Liver (tissue), 9 donors: ENCODE measurements around the gene MED20. TPM values are rescaled to one million over a fixed set of nuclear protein-coding genes. Genes with fewer than 3 reads are reported as not detected.

Source experiments
- DNase-seq: peaks from one replicate; pipeline ENCODE4 v3.0.0-alpha.2; 2017; ENCODE audit warnings: low spot score
- H3K27ac ChIP-seq, 2 donors: one replicate each; pipeline ENCODE4 v1.7.0; 2013; ENCODE audit warnings: inconsistent platforms in 2 of 2, low read length in 2 of 2, control low read depth in 1 of 2, low read depth in 1 of 2, mild to moderate bottlenecking in 1 of 2
- H3K27me3 ChIP-seq, 4 donors: one replicate each; pipeline versions ENCODE4 v1.6.1 to v1.7.0; 2013; ENCODE audit warnings: low read length in 3 of 4, inconsistent platforms in 1 of 4, mild to moderate bottlenecking in 1 of 4, moderate library complexity in 1 of 4; ENCODE audit not compliant: control insufficient read depth in 4 of 4, insufficient read depth in 4 of 4
- H3K36me3 ChIP-seq, 4 donors: one replicate each; pipeline versions ENCODE4 v1.6.1 to v1.7.0; 2013; ENCODE audit warnings: low read length in 3 of 4, mild to moderate bottlenecking in 3 of 4, low read depth in 1 of 4, moderate library complexity in 1 of 4; ENCODE audit not compliant: control insufficient read depth in 4 of 4, insufficient read depth in 3 of 4
- H3K4me1 ChIP-seq, 4 donors: one replicate each; pipeline versions ENCODE4 v1.6.1 to v1.7.0; 2013; ENCODE audit warnings: low read length in 3 of 4, mild to moderate bottlenecking in 3 of 4, moderate library complexity in 1 of 4; ENCODE audit not compliant: control insufficient read depth in 4 of 4, insufficient read depth in 4 of 4
- H3K4me3 ChIP-seq, 3 donors: one replicate each; pipeline versions ENCODE4 v1.6.1 to v1.7.0; 2013; ENCODE audit warnings: low read length in 3 of 3, control low read depth in 1 of 3, low read depth in 1 of 3, mild to moderate bottlenecking in 1 of 3
- H3K9ac ChIP-seq, 2 donors: one replicate each; pipeline ENCODE4 v1.7.0; 2013; ENCODE audit warnings: low read length in 2 of 2, mild to moderate bottlenecking in 2 of 2, moderate library complexity in 2 of 2, control low read depth in 1 of 2, low read depth in 1 of 2
- H3K9me3 ChIP-seq, 4 donors: one replicate each; pipeline versions ENCODE4 v1.6.1 to v1.7.0; 2013; ENCODE audit warnings: low read length in 3 of 4; ENCODE audit not compliant: control insufficient read depth in 4 of 4
- ATF3 ChIP-seq: IDR thresholded peaks from 2 replicates; pipeline ENCODE4 v1.6.1; 2016; ENCODE audit warnings: antibody characterized with exemption
- EGR1 ChIP-seq, 2 donors: IDR thresholded peaks; 2 replicates each; pipeline ENCODE4 v1.6.1; 2016 to 2018; ENCODE audit warnings: antibody characterized with exemption in 2 of 2, low read depth in 2 of 2
- FOXA1 ChIP-seq: IDR thresholded peaks from 2 replicates; pipeline ENCODE4 v1.6.1; 2016; ENCODE audit warnings: antibody characterized with exemption
- FOXA2 ChIP-seq: IDR thresholded peaks from 2 replicates; pipeline ENCODE4 v1.6.1; 2016; ENCODE audit warnings: antibody characterized with exemption
- GABPA ChIP-seq, 2 donors: IDR thresholded peaks in 1 of 2; conservative IDR thresholded peaks in 1 of 2; 2 replicates each; pipeline ENCODE4 v1.6.1; 2016; ENCODE audit warnings: antibody characterized with exemption in 2 of 2, mild to moderate bottlenecking in 1 of 2, moderate library complexity in 1 of 2
- HNF4A ChIP-seq, 2 donors: conservative IDR thresholded peaks; 2 replicates each; pipeline ENCODE4 v1.6.1; 2016; ENCODE audit warnings: antibody characterized with exemption in 2 of 2, mild to moderate bottlenecking in 2 of 2
- HNF4G ChIP-seq: IDR thresholded peaks from 2 replicates; pipeline ENCODE4 v1.6.1; 2016; ENCODE audit warnings: antibody characterized with exemption
- JUND ChIP-seq, 2 donors: IDR thresholded peaks; 2 replicates each; pipeline ENCODE4 v1.6.1; 2016; ENCODE audit warnings: antibody characterized with exemption in 2 of 2
- NR2F2 ChIP-seq: IDR thresholded peaks from 2 replicates; pipeline ENCODE4 v1.6.1; 2016; ENCODE audit warnings: antibody characterized with exemption
- RAD21 ChIP-seq, 2 donors: IDR thresholded peaks; 2 replicates each; pipeline ENCODE4 v1.6.1; 2016; ENCODE audit warnings: antibody characterized with exemption in 2 of 2, mild to moderate bottlenecking in 2 of 2
- RXRA ChIP-seq, 2 donors: IDR thresholded peaks; 2 replicates each; pipeline ENCODE4 v1.6.1; 2017 to 2018; ENCODE audit warnings: antibody characterized with exemption in 2 of 2, mild to moderate bottlenecking in 1 of 2
- SP1 ChIP-seq: IDR thresholded peaks from 2 replicates; pipeline ENCODE4 v1.6.1; 2018; ENCODE audit warnings: antibody characterized with exemption, mild to moderate bottlenecking
- TAF1 ChIP-seq: conservative IDR thresholded peaks from 2 replicates; pipeline ENCODE4 v1.6.1; 2016; ENCODE audit warnings: antibody characterized with exemption, mild to moderate bottlenecking
- YY1 ChIP-seq: IDR thresholded peaks from 2 replicates; pipeline ENCODE4 v1.6.1; 2016; ENCODE audit warnings: antibody characterized with exemption, mild to moderate bottlenecking
- ZBTB33 ChIP-seq: IDR thresholded peaks from 2 replicates; pipeline ENCODE4 v1.6.1; 2016; ENCODE audit warnings: antibody characterized with exemption
- WGBS: extraction: QIAGEN DNeasy Blood & Tissue Kit; methylation state at CpG from one replicate; pipeline ENCODE4 v1.1.7; 2013; 5-methylcytosine and 5-hydroxymethylcytosine counted together
- polyA plus RNA-seq, 2 donors: library from polyadenylated mRNA; stranded (reverse) in 1 of 2; unstranded in 1 of 2; fragments of 200-250 nt in 1 of 2; fragments of >200 nt in 1 of 2; fragmentation: Nextera tagmentation in 1 of 2; extraction: Ambion mirVana in 1 of 2; gene quantifications; one replicate each; pipeline versions ENCODE4 v1.2.1 to v1.2.3, GENCODE V29; 2013 to 2015
- total RNA-seq, 2 donors: library from RNA; depleted of rRNA; stranded (reverse); fragments of >200 nt; gene quantifications; one replicate each; pipeline ENCODE4 v1.2.3, GENCODE V29; 2014
- TF ChIP-seq, protein P1 (sequence below): IDR thresholded peaks from 2 replicates; pipeline ENCODE4 v1.6.1; 2016; ENCODE audit warnings: antibody characterized with exemption, mild to moderate bottlenecking
- TF ChIP-seq, protein P2 (sequence below): IDR thresholded peaks from 2 replicates; pipeline ENCODE4 v1.6.1; 2016; ENCODE audit warnings: antibody characterized with exemption
- TF ChIP-seq, protein P3 (sequence below): fragments of 150-350 bp; IDR thresholded peaks from 2 replicates; pipeline ENCODE4 v1.5.1; 2017; ENCODE audit warnings: improper control_type of control experiment, low read depth, low read length; ENCODE audit not compliant: missing input control
- donor health status: healthy.
- donor health status: healthy.
- donor health status: healthy.
- donor health status: healthy.
- donor health status: healthy.

Gene MED20
- total and polyA plus RNA-seq, 4 donors: 3.5 to 11.9 (median 8.6) TPM

- WGBS: 71% methylated on average over 11 of the region's 11 CpGs
- TF ChIP-seq YY1 (no peak), SP1 (no peak), FOXA1 (no peak), NR2F2 (no peak), EGR1 (IDR thresholded peaks at IDR 0.05; ENCODE audit: low read depth in 2 of 2) (no peak), FOXA2 (no peak), RXRA (IDR thresholded peaks at IDR 0.05) (no peak), RAD21 (IDR thresholded peaks at IDR 0.05) (no peak), ZBTB33 (no peak), JUND (IDR thresholded peaks at IDR 0.05) (no peak), GABPA (IDR thresholded peaks at IDR 0.05 in 1 of 2, conservative IDR thresholded peaks at IDR 0.05 in 1 of 2) (no peak)
- TF ChIP-seq, protein P1, sequence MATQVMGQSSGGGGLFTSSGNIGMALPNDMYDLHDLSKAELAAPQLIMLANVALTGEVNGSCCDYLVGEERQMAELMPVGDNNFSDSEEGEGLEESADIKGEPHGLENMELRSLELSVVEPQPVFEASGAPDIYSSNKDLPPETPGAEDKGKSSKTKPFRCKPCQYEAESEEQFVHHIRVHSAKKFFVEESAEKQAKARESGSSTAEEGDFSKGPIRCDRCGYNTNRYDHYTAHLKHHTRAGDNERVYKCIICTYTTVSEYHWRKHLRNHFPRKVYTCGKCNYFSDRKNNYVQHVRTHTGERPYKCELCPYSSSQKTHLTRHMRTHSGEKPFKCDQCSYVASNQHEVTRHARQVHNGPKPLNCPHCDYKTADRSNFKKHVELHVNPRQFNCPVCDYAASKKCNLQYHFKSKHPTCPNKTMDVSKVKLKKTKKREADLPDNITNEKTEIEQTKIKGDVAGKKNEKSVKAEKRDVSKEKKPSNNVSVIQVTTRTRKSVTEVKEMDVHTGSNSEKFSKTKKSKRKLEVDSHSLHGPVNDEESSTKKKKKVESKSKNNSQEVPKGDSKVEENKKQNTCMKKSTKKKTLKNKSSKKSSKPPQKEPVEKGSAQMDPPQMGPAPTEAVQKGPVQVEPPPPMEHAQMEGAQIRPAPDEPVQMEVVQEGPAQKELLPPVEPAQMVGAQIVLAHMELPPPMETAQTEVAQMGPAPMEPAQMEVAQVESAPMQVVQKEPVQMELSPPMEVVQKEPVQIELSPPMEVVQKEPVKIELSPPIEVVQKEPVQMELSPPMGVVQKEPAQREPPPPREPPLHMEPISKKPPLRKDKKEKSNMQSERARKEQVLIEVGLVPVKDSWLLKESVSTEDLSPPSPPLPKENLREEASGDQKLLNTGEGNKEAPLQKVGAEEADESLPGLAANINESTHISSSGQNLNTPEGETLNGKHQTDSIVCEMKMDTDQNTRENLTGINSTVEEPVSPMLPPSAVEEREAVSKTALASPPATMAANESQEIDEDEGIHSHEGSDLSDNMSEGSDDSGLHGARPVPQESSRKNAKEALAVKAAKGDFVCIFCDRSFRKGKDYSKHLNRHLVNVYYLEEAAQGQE: no peak
- DNase-seq: no peak
- Histone ChIP-seq H3K9me3 (no peaks in the 10 kb centered on the region), H3K27me3 (no peaks in the 10 kb centered on the region), H3K36me3 (peaks cover 0 to 12% (median 7%) of the 10 kb centered on the region in 4 donors), H3K4me3 (peak overlapping the region in 1 of 3 donors; percentile 6), H3K9ac (no peak overlapping the region), H3K27ac (peak overlapping the region; percentile 22 to 31), H3K4me1 (peaks cover 3 to 34% (median 20%) of the 10 kb centered on the region in 4 donors)
Observed at GRCh38 chr6:41939176-41939847, 18.4 kb upstream of the MED20 start.

DNA sequence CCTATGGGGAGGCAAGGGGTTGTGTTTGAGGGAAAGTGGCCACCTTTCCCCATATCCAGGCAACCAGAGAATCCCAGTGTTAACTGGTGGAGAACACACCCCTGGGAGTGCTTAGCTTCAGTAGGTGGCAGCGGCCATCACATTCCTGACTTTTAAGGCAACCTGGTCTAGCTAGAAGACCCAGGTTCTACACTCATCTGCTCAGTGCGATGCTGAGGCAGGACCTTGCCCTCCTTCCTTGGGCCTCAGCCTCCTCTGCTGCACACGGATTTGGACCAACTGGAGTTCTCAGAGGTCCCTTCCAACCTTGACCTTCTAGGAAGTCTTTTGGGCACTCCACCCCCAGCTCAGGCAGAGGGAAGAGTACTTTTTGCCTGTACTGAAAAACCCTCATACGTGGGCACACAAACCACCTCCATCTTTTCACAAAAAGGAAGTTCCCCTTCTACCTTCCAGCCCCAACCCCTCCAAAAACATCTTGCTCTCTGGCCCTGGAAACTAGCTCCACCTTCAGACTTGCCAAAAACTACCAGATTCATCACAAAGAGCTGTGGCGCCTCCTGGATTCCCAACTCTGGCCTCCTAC lies 17.7 kb upstream of the MED20 start:
- Histone ChIP-seq H3K27ac (peak overlapping the region; percentile 1 to 22), H3K27me3 (no peaks in the 10 kb centered on the region), H3K9ac (no peak overlapping the region), H3K4me3 (no peak overlapping the region), H3K4me1 (peaks cover 3 to 34% (median 20%) of the 10 kb centered on the region in 4 donors), H3K9me3 (no peaks in the 10 kb centered on the region), H3K36me3 (peaks cover 0 to 16% (median 9%) of the 10 kb centered on the region in 4 donors)
- DNase-seq: no peak
- 84% methylated on average over 5 of the region's 5 CpGs for WGBS
- TF ChIP-seq EGR1 (IDR thresholded peaks at IDR 0.05; ENCODE audit: low read depth in 2 of 2) (no peak), JUND (IDR thresholded peaks at IDR 0.05) (no peak), TAF1 (no peak), NR2F2 (no peak), HNF4A (conservative IDR thresholded peaks at IDR 0.05) (no peak), RXRA (IDR thresholded peaks at IDR 0.05) (no peak), GABPA (IDR thresholded peaks at IDR 0.05 in 1 of 2, conservative IDR thresholded peaks at IDR 0.05 in 1 of 2) (no peak), SP1 (no peak), FOXA1 (no peak), HNF4G (no peak), RAD21 (IDR thresholded peaks at IDR 0.05) (no peak), FOXA2 (no peak), YY1 (no peak), ATF3 (no peak)
- TF ChIP-seq, protein P2, sequence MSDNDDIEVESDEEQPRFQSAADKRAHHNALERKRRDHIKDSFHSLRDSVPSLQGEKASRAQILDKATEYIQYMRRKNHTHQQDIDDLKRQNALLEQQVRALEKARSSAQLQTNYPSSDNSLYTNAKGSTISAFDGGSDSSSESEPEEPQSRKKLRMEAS: no peak
- TF ChIP-seq, protein P3, sequence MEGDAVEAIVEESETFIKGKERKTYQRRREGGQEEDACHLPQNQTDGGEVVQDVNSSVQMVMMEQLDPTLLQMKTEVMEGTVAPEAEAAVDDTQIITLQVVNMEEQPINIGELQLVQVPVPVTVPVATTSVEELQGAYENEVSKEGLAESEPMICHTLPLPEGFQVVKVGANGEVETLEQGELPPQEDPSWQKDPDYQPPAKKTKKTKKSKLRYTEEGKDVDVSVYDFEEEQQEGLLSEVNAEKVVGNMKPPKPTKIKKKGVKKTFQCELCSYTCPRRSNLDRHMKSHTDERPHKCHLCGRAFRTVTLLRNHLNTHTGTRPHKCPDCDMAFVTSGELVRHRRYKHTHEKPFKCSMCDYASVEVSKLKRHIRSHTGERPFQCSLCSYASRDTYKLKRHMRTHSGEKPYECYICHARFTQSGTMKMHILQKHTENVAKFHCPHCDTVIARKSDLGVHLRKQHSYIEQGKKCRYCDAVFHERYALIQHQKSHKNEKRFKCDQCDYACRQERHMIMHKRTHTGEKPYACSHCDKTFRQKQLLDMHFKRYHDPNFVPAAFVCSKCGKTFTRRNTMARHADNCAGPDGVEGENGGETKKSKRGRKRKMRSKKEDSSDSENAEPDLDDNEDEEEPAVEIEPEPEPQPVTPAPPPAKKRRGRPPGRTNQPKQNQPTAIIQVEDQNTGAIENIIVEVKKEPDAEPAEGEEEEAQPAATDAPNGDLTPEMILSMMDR: no peak
- TF ChIP-seq, protein P1: no peak
